Caco-2 (cell line): ENCODE measurements around the gene SNW1. TPM values are rescaled to one million over a fixed set of nuclear protein-coding genes. Genes with fewer than 3 reads are reported as not detected.

Experiments used
- Bru-seq: library from RNA; stranded (reverse); fragments of 400-500 nt; gene quantifications from one replicate; lab custom pipeline; 2021; lab: Mats Ljungman, UMichigan
- BruChase-seq, 2 experiments: library from RNA; stranded (reverse); fragments of 400-500 nt; gene quantifications; one replicate each; lab custom pipeline; 2021; lab: Mats Ljungman, UMichigan
- BruUV-seq: library from RNA; stranded (reverse); fragments of 400-500 nt; replicated peaks from 2 replicates; lab custom pipeline; 2021; lab: Mats Ljungman, UMichigan
- CTCF ChIA-PET: fragments of 300-600 bp; sonication (Branson Sonifier 250); formaldehyde crosslinking; loops from one replicate; lab custom pipeline; 2022; ENCODE audit warnings: antibody characterized with exemption; lab: Charles Lee
- POLR2A ChIA-PET: fragments of 300-600 bp; sonication (Branson Sonifier 250); formaldehyde crosslinking; loops from one replicate; lab custom pipeline; 2022; ENCODE audit warnings: antibody characterized with exemption; lab: Charles Lee
- DNase-seq, 2 experiments: peaks; one replicate each; pipeline versions ENCODE4 v3.0.0 to v3.0.0-alpha.2; 2020 to 2022
- H3K27me3 ChIP-seq: replicated peaks from 2 replicates; pipeline ENCODE4 v1.6.0; 2011; ENCODE audit warnings: low read length; ENCODE audit not compliant: control insufficient read depth, insufficient read depth
- H3K36me3 ChIP-seq: 2 replicates; pipeline ENCODE4 v1.5.1; 2011; ENCODE audit warnings: low read length; ENCODE audit not compliant: control insufficient read depth, insufficient read depth
- H3K4me1 ChIP-seq: fragments of 250-450 bp; sonication (Bioruptor Pico); 2 replicates; pipeline ENCODE4 v1.5.1; 2020; ENCODE audit warnings: mild to moderate bottlenecking
- H3K4me3 ChIP-seq: 2 replicates; pipeline ENCODE4 v1.5.1; 2011; ENCODE audit warnings: low read depth, mild to moderate bottlenecking, control low read depth, low read length
- H3K9me3 ChIP-seq: fragments of 250-450 bp; sonication (Bioruptor Pico); 2 replicates; pipeline ENCODE4 v1.5.1; 2020; ENCODE audit warnings: mild to moderate bottlenecking, moderate library complexity
- H3K27ac Mint-ChIP-seq: one replicate; pipeline ENCODE4 v1.8.0; 2022; ENCODE audit warnings: mixed read lengths; ENCODE audit not compliant: unreplicated experiment
- H3K27me3 Mint-ChIP-seq: one replicate; pipeline ENCODE4 v1.8.0; 2022; ENCODE audit warnings: mixed read lengths; ENCODE audit not compliant: insufficient read depth, unreplicated experiment
- H3K36me3 Mint-ChIP-seq: one replicate; pipeline ENCODE4 v1.8.0; 2022; ENCODE audit warnings: mild to moderate bottlenecking, mixed read lengths; ENCODE audit not compliant: insufficient read depth, unreplicated experiment
- H3K4me1 Mint-ChIP-seq: one replicate; pipeline ENCODE4 v1.8.0; 2022; ENCODE audit warnings: low read depth, mixed read lengths; ENCODE audit not compliant: unreplicated experiment
- H3K4me3 Mint-ChIP-seq: one replicate; pipeline ENCODE4 v1.8.0; 2022; ENCODE audit warnings: mild to moderate bottlenecking, moderate library complexity, mixed read lengths; ENCODE audit not compliant: unreplicated experiment
- H3K9me3 Mint-ChIP-seq: one replicate; pipeline ENCODE4 v1.8.0; 2022; ENCODE audit warnings: mixed read lengths; ENCODE audit not compliant: unreplicated experiment
- intact Hi-C: fragments of 100-400 bp; cut with micrococcal nuclease; formaldehyde crosslinking; loops from one replicate; pipeline ENCODE4 v1.10.0; 2022; ENCODE audit not compliant: unreplicated experiment
- long read RNA-seq: library from polyadenylated mRNA; stranded (forward); transcript quantifications from one replicate; pipeline ENCODE4 v2.0.0, GENCODE V29; 2022
- total RNA-seq: library from RNA; stranded (reverse); gene quantifications from 2 replicates; pipeline ENCODE4 v1.2.3, GENCODE V29; 2022
- TF ChIP-seq, protein P1 (sequence below), 2 experiments: fragments of 200-600 bp in 1 of 2; IDR thresholded peaks; 1 replicate in 1 of 2; 2 replicates in 1 of 2; pipeline versions ENCODE4 v1.5.1 to v1.8.0; 2011 to 2022; ENCODE audit warnings: antibody characterized with exemption in 1 of 2, control low read depth in 1 of 2, inconsistent platforms in 1 of 2, low read depth in 1 of 2, low read length in 1 of 2, mild to moderate bottlenecking in 1 of 2, moderate library complexity in 1 of 2; ENCODE audit not compliant: insufficient read depth in 1 of 2, severe bottlenecking in 1 of 2, unreplicated experiment in 1 of 2

SNW1 gene
- total RNA-seq (105 and 119 TPM in 2 replicates), Bru-seq, nascent RNA (percentile 83 among the genes with signal in this experiment), BruChase-seq, experiment 1, labeled RNA remaining after a 2-hour chase (percentile 83 among the genes with signal in this experiment), BruChase-seq, experiment 2, labeled RNA remaining after a 6-hour chase (percentile 85 among the genes with signal in this experiment)
- long read RNA-seq, transcript SNW1-201 (14 exons, 2,163 nt): major isoform, 176 of 211 reads
- long read RNA-seq, partial matches to known transcripts: 13 of 211 reads
- long read RNA-seq, other reads (novel, unspliced or antisense): 18 of 211 reads

DNA sequence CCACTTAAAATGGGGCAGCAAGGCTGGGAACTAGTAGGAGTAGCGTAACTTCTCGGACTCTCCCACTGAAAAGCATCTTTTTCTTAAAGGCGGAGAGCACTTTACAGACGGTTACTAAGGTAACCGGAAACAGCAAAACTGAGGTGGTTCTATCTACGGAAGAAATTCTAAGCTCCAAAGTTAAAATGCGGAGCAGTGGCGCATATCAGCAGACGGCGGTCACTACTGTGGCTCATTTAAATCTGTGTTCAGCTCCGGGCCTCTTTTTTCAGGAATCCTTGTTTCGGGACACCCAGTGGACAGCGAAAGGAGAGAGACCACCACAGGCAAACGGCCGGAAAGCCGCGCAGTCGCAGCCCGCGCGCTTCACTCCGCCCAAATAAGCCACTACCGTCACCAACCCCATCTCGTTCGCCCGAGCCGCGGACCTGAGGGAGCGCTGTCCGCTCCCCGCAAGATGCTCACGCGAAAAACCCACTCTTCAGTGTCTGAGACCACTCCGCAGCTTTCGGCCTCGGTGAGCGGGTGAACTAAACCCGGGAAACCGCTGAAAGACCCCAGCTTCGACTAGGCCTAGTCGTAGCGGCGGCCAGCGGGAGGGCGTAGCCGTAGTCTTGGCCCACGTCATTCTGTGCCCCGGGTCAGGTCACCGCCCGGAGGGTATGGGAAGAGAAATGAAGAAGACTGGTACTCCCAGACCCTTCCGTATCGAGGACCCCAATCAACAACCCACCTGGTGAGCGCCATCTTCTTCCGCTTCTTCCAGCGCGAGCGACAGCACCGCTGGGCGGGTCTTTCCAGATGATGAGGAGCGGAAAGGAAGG is at the start of gene SNW1:
TSS of gene SNW1 (minus strand) at position 776 of the 824 bp plus-strand sequence. CDS start at position 747, 29 bp downstream.
- Mint-ChIP-seq H3K27ac (peak within 1 kb of the TSS; percentile 96), H3K27me3 (no peaks in the 10 kb centered on the region), H3K4me1 (no peaks in the 10 kb centered on the region), H3K9me3 (no peaks in the 10 kb centered on the region), H3K4me3 (peak within 1 kb of the TSS; percentile 88), H3K36me3 (peaks cover 13% of the 10 kb centered on the region)
- no peaks in the 10 kb centered on the region for H3K9me3 ChIP-seq
- ChIA-PET POLR2A (interaction anchor here (0.6 to 1.0 kb wide), 4 partner anchors 13 to 445 kb away, joined by 3 to 11 read pairs (median 3); no protein-coding TSS in a partner anchor), CTCF (interaction anchor here (0.6 to 1.0 kb wide), 3 partner anchors 40 to 162 kb away, joined by 3 read pairs; no protein-coding TSS in a partner anchor)
- intact Hi-C loops: loop anchor here (1.0 kb wide), 2 partner anchors 40 to 57 kb away; partner anchors contain the start of gene ADCK1
- BruUV-seq: TSS peak; percentile 77
- H3K36me3 ChIP-seq: no peaks in the 10 kb centered on the region; the same call in 1 of the 2 replicates
- TF ChIP-seq, protein P1, sequence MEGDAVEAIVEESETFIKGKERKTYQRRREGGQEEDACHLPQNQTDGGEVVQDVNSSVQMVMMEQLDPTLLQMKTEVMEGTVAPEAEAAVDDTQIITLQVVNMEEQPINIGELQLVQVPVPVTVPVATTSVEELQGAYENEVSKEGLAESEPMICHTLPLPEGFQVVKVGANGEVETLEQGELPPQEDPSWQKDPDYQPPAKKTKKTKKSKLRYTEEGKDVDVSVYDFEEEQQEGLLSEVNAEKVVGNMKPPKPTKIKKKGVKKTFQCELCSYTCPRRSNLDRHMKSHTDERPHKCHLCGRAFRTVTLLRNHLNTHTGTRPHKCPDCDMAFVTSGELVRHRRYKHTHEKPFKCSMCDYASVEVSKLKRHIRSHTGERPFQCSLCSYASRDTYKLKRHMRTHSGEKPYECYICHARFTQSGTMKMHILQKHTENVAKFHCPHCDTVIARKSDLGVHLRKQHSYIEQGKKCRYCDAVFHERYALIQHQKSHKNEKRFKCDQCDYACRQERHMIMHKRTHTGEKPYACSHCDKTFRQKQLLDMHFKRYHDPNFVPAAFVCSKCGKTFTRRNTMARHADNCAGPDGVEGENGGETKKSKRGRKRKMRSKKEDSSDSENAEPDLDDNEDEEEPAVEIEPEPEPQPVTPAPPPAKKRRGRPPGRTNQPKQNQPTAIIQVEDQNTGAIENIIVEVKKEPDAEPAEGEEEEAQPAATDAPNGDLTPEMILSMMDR (IDR thresholded peaks at IDR 0.05; ENCODE audit: insufficient read depth in 1 of 2, low read depth in 1 of 2, low read length in 1 of 2, severe bottlenecking in 1 of 2, unreplicated experiment in 1 of 2): no peak
- 0 out of 2 replicates have a peak, but pooled peaks cover 5% of the 10 kb centered on the region for H3K4me1 ChIP-seq
- no peaks in the 10 kb centered on the region for H3K27me3 ChIP-seq
- DNase-seq: peak; percentile 91 to 92
- peak within 1 kb of the TSS; percentile 95 for H3K4me3 ChIP-seq

DNA sequence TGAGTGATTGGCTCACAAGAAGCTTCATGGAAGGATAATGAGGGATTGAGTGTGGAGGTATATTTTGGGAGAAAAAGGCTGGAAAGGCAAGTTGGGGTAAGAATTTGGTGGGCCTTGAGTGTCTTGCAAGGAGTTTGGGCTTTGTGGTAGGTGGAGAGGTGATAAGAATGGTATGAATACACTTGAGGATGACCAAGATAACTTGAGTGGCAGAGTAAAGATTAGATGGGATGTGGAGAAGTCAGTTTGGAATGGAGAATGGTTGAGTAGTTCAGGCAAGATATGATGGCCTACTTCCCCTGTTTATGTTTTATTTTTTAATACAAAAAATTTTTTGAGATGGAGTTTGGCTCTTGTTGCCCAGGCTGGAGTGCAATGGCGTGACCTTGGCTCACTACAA is 48.1 kb upstream of the SNW1 start:
- no peak overlapping the region for H3K27ac Mint-ChIP-seq
- ChIA-PET POLR2A (no interaction called here), CTCF (no interaction called here)
- Histone ChIP-seq H3K9me3 (no peaks in the 10 kb centered on the region), H3K4me3 (no peak overlapping the region), H3K27me3 (no peaks in the 10 kb centered on the region), H3K4me1 (no peaks in the 10 kb centered on the region), H3K36me3 (no peaks in the 10 kb centered on the region)
- no peaks in the 10 kb centered on the region for H3K27me3 Mint-ChIP-seq
- H3K4me3 Mint-ChIP-seq: no peak overlapping the region
- no TSS peak for BruUV-seq
- intact Hi-C loops: no loop called here
- DNase-seq: no peak
- no peaks in the 10 kb centered on the region for H3K4me1 Mint-ChIP-seq
- no peaks in the 10 kb centered on the region for H3K9me3 Mint-ChIP-seq
- no peaks in the 10 kb centered on the region for H3K36me3 Mint-ChIP-seq
- TF ChIP-seq, protein P1 (IDR thresholded peaks at IDR 0.05; ENCODE audit: insufficient read depth in 1 of 2, low read depth in 1 of 2, low read length in 1 of 2, severe bottlenecking in 1 of 2, unreplicated experiment in 1 of 2): no peak

DNA sequence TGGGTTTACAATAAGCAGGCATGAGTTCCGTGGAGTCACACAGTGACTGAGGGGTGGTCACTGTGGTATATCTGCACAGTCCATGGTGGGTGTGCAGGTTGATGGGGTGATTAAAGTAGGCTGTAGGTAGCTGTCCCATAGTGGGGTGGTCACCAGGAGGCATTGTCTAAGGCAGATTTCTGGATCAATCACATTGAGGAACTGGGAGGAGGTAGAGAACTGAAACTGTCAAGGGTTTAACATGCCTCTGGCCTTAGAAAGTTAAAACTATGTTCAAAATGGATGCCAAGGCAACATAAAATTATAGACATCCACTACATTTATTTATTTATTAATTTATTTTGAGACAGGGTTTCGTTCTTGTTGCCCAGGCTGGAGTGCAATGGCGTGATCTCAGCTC is 47.3 kb upstream of the SNW1 start:
- BruUV-seq: no TSS peak
- H3K4me3 Mint-ChIP-seq: no peak overlapping the region
- no peaks in the 10 kb centered on the region for H3K27me3 ChIP-seq
- TF ChIP-seq, protein P1 (IDR thresholded peaks at IDR 0.05; ENCODE audit: insufficient read depth in 1 of 2, low read depth in 1 of 2, low read length in 1 of 2, severe bottlenecking in 1 of 2, unreplicated experiment in 1 of 2): no peak
- CTCF ChIA-PET: no interaction called here
- no peak overlapping the region for H3K27ac Mint-ChIP-seq
- H3K27me3 Mint-ChIP-seq: no peaks in the 10 kb centered on the region
- intact Hi-C loops: no loop called here
- POLR2A ChIA-PET: no interaction called here
- H3K36me3 ChIP-seq: no peaks in the 10 kb centered on the region
- no peaks in the 10 kb centered on the region for H3K9me3 Mint-ChIP-seq
- no peaks in the 10 kb centered on the region for H3K9me3 ChIP-seq
- no peak for DNase-seq
- H3K36me3 Mint-ChIP-seq: no peaks in the 10 kb centered on the region
- H3K4me3 ChIP-seq: no peak overlapping the region
- no peaks in the 10 kb centered on the region for H3K4me1 ChIP-seq
- H3K4me1 Mint-ChIP-seq: no peaks in the 10 kb centered on the region
